HG02588 (cell line): ENCODE measurements around the gene LAMB2.

Experiments
- ATAC-seq: cut with Tn5 transposase; IDR thresholded peaks from one replicate; pipeline ENCODE4 v1.9.1; 2021; ENCODE audit warnings: mild to moderate bottlenecking, moderate library complexity; ENCODE audit not compliant: unreplicated experiment

Gene LAMB2

GRCh38 chr3:49161808-49162530 is 29.1 kb upstream of the LAMB2 start:
- ATAC-seq = no peak

GRCh38 chr3:49161197-49161596 is 28.3 kb upstream of the LAMB2 start:
- ATAC-seq = no peak

- no peak for ATAC-seq
These were observed 25.9 kb upstream of the LAMB2 start for GRCh38 chr3:49158792-49159191.

GRCh38 chr3:49158103-49158709 is 25.4 kb upstream of the LAMB2 start:
- ATAC-seq = no peak

- ATAC-seq = no peak
These were observed 24.4 kb upstream of the LAMB2 start for GRCh38 chr3:49157289-49157688.

- no peak for ATAC-seq
These were observed 20.6 kb upstream of the LAMB2 start for GRCh38 chr3:49153349-49153912.

- no peak for ATAC-seq
These were observed 18.8 kb upstream of the LAMB2 start for GRCh38 chr3:49151610-49152009.

GRCh38 chr3:49148159-49148558 is 15.3 kb upstream of the LAMB2 start:
- ATAC-seq = no peak

GRCh38 chr3:49140080-49140479 is 7.2 kb upstream of the LAMB2 start:
- no peak for ATAC-seq

GRCh38 chr3:49135499-49135898 is 2.6 kb upstream of the LAMB2 start:
- no peak for ATAC-seq

GRCh38 chr3:49134471-49135265 is 1.8 kb upstream of the LAMB2 start:
- no peak for ATAC-seq

- ATAC-seq = no peak
These were observed 539 bp upstream of the LAMB2 start for GRCh38 chr3:49133226-49133951.

- no peak for ATAC-seq
These were observed 795 bp downstream of the LAMB2 start for GRCh38 chr3:49132073-49132436.

GRCh38 chr3:49131576-49131975 is 1.3 kb downstream of the LAMB2 start:
- no peak for ATAC-seq

GRCh38 chr3:49131040-49131439 is 1.8 kb downstream of the LAMB2 start:
- no peak for ATAC-seq

GRCh38 chr3:49124991-49125670 is 7.7 kb downstream of the LAMB2 start:
- no peak for ATAC-seq

GRCh38 chr3:49124203-49124602 is 8.6 kb downstream of the LAMB2 start:
- ATAC-seq = no peak

- no peak for ATAC-seq
These were observed 9.2 kb downstream of the LAMB2 start for GRCh38 chr3:49123687-49124086.

GRCh38 chr3:49122886-49123545 is 9.8 kb downstream of the LAMB2 start:
- ATAC-seq = no peak

GRCh38 chr3:49122451-49122850 is 10.4 kb downstream of the LAMB2 start:
- ATAC-seq = no peak
